GM23248 (cell line): Measurements from ENCODE around the gene EPHA5. TPM values are rescaled to one million over a fixed set of nuclear protein-coding genes. Genes with fewer than 3 reads are reported as not detected.

Experiments
- DNase-seq: peaks from one replicate; pipeline ENCODE4 v3.0.0-alpha.2; 2015
- H2AFZ ChIP-seq: fragments of 200-600 bp; sonication (generic); 2 replicates; pipeline ENCODE4 v1.6.1; 2016; ENCODE audit warnings: antibody characterized with exemption
- H3F3A ChIP-seq: fragments of 200-600 bp; sonication (generic); 2 replicates; pipeline ENCODE4 v1.6.1; 2016; ENCODE audit warnings: mild to moderate bottlenecking, antibody characterized with exemption, mixed run types; ENCODE audit not compliant: insufficient read depth
- H3K27ac ChIP-seq: fragments of 200-600 bp; sonication (generic); 2 replicates; pipeline ENCODE4 v1.5.1; 2016; ENCODE audit warnings: mild to moderate bottlenecking
- H3K27me3 ChIP-seq: fragments of 200-600 bp; sonication (generic); replicated peaks from 2 replicates; pipeline ENCODE4 v1.6.1; 2016; ENCODE audit warnings: mild to moderate bottlenecking; ENCODE audit not compliant: insufficient read depth
- H3K36me3 ChIP-seq: fragments of 200-600 bp; sonication (generic); 2 replicates; pipeline ENCODE4 v1.6.1; 2016; ENCODE audit warnings: low read depth, mild to moderate bottlenecking
- H3K4me1 ChIP-seq: fragments of 200-600 bp; sonication (generic); 2 replicates; pipeline ENCODE4 v1.6.1; 2016; ENCODE audit warnings: mild to moderate bottlenecking; ENCODE audit not compliant: insufficient read depth
- H3K4me2 ChIP-seq: fragments of 200-600 bp; sonication (generic); one replicate; pipeline ENCODE4 v1.6.1; 2016; ENCODE audit warnings: mild to moderate bottlenecking; ENCODE audit not compliant: unreplicated experiment
- H3K4me3 ChIP-seq: fragments of 200-600 bp; sonication (generic); 2 replicates; pipeline ENCODE4 v1.5.1; 2016; ENCODE audit warnings: mild to moderate bottlenecking
- H3K79me2 ChIP-seq: fragments of 200-600 bp; sonication (generic); 2 replicates; pipeline ENCODE4 v1.6.1; 2016; ENCODE audit warnings: mild to moderate bottlenecking; ENCODE audit not compliant: insufficient read depth
- H3K9ac ChIP-seq: fragments of 200-600 bp; sonication (generic); 2 replicates; pipeline ENCODE4 v1.6.1; 2016; ENCODE audit warnings: mild to moderate bottlenecking
- H3K9me2 ChIP-seq: fragments of 200-600 bp; sonication (generic); 2 replicates; pipeline ENCODE4 v1.6.1; 2016; ENCODE audit warnings: mixed run types, mild to moderate bottlenecking, moderate library complexity; ENCODE audit not compliant: insufficient read depth
- H3K9me3 ChIP-seq: fragments of 200-600 bp; sonication (generic); one replicate; pipeline ENCODE4 v1.6.1; 2017; ENCODE audit warnings: low read depth
- H4K20me1 ChIP-seq: fragments of 200-600 bp; sonication (generic); 2 replicates; pipeline ENCODE4 v1.6.0; 2016; ENCODE audit not compliant: insufficient read depth
- EZH2 ChIP-seq: fragments of 200-600 bp; sonication (generic); IDR thresholded peaks from 2 replicates; pipeline ENCODE4 v1.6.1; 2018; ENCODE audit warnings: antibody characterized with exemption, mild to moderate bottlenecking; ENCODE audit not compliant: insufficient read depth, poor library complexity, severe bottlenecking
- EZH2phosphoT487 ChIP-seq: fragments of 200-600 bp; sonication (generic); IDR thresholded peaks from 2 replicates; pipeline ENCODE4 v1.6.1; 2018; ENCODE audit warnings: antibody characterized with exemption, moderate library complexity, mild to moderate bottlenecking, low read depth; ENCODE audit not compliant: insufficient read depth
- WGBS, 2 experiments: methylation state at CpG; one replicate each; pipeline ENCODE4 v1.1.6; 2015 to 2017; ENCODE audit warnings: low lambda C conversion rate in 2 of 2, low coverage in 1 of 2; ENCODE audit errors: missing lambda C conversion rate in 2 of 2; 5-methylcytosine and 5-hydroxymethylcytosine counted together
- in situ Hi-C: fragments of 300-500 bp; cut with MboI; formaldehyde crosslinking; loops from 2 replicates; pipeline ENCODE4 v1.15.0; 2020
- polyA plus RNA-seq: library from polyadenylated mRNA; unstranded; fragments of >200 nt; fragmentation: Nextera tagmentation; extraction: Ambion mirVana; gene quantifications from 2 replicates; pipeline ENCODE4 v1.2.1, GENCODE V29; 2016
- total RNA-seq: library from RNA; depleted of rRNA; stranded (reverse); fragments of >200 nt; shearing (Covaris generic); gene quantifications from 2 replicates; pipeline ENCODE4 v1.2.3, GENCODE V29; 2014

Gene EPHA5
- total and polyA plus RNA-seq, 2 experiments from 2014 or later, result not detected

DNA sequence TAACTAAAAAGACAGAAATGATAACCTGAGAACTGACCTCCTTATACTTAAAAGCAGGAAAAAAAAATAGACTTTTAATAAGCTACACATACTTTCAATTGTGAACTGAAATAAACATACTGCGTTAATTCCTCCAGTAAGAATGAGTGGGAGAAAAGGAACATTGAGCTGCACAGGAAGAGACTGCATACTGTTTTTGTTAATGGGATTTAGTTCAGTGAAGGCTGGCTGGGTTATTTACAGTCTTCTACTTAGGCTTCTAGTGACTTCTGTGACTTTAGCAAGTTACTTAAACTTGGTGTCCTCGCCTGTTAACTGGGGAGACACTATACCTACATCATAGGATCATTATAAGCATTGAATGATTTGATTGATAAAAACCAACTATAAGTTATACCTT, 213.3 kb downstream of the EPHA5 start:
- WGBS, 2 experiments, result 40 to 47% methylated on average over 2 of the region's 2 CpGs
- Histone ChIP-seq H3F3A (no peaks in the 10 kb centered on the region), H3K27ac (no peak overlapping the region), H3K4me3 (no peak overlapping the region), H4K20me1 (no peaks in the 10 kb centered on the region), H3K9me2 (no peaks in the 10 kb centered on the region), H3K36me3 (no peaks in the 10 kb centered on the region), H3K9ac (no peak overlapping the region), H3K4me1 (no peaks in the 10 kb centered on the region), H2AFZ (no peak overlapping the region), H3K9me3 (no peaks in the 10 kb centered on the region), H3K4me2 (no peak overlapping the region), H3K27me3 (no peaks in the 10 kb centered on the region), H3K79me2 (no peaks in the 10 kb centered on the region)
- in situ Hi-C loops, result no loop called here
- no peak for DNase-seq
- TF ChIP-seq EZH2phosphoT487 (no peak), EZH2 (no peak)

DNA sequence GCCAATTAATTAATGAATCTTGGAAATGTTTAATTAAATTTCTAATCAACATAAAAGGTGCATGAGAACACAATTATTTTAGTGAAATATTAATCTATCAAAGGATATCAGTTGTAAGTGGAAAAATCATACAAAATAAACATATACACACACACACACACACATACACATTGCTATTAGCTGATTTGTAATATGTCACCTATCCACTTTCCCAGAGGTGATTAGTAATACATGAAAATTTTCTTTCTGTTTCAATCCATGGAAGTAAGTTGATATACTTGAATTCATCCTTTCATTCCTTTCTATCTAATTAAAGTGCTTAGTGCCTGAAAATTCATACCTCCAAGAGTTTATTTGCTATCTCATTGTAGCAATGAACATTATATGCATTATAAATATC, 213.7 kb downstream of the EPHA5 start:
- Histone ChIP-seq H3K9ac (no peak overlapping the region), H4K20me1 (no peaks in the 10 kb centered on the region), H3K4me2 (no peak overlapping the region), H3K79me2 (no peaks in the 10 kb centered on the region), H3K36me3 (no peaks in the 10 kb centered on the region), H3F3A (no peaks in the 10 kb centered on the region), H3K4me3 (no peak overlapping the region), H2AFZ (no peak overlapping the region), H3K27ac (no peak overlapping the region), H3K27me3 (no peaks in the 10 kb centered on the region), H3K9me3 (no peaks in the 10 kb centered on the region), H3K9me2 (no peaks in the 10 kb centered on the region), H3K4me1 (no peaks in the 10 kb centered on the region)
- DNase-seq, result no peak
- in situ Hi-C loops, result no loop called here
- no peak for TF ChIP-seq EZH2
- no peak for TF ChIP-seq EZH2phosphoT487

DNA sequence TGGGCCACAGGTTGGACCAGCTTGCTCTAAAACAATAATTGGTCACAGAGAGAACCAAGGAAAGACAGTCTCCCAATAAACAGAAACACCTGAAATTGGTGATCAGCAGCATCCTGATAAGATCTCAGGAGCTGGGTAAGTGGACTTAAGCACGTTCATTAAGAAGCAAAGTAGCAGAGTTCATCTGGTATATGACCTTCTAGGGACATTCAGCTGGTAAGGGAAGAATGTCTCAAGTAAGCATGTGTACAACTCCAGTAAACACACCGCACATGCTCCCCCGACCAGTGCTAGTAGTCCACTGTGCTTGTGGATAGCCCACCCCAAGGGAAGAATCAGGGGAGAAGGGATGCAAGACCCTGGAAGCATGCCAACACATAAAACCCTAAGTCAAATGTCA, 216.9 kb downstream of the EPHA5 start:
- no peaks in the 10 kb centered on the region for H3K27me3 ChIP-seq
- H2AFZ ChIP-seq, result no peak overlapping the region
- no peak overlapping the region for H3K4me2 ChIP-seq
- no peak overlapping the region for H3K4me3 ChIP-seq
- no peaks in the 10 kb centered on the region for H3K9me3 ChIP-seq
- no peaks in the 10 kb centered on the region for H3F3A ChIP-seq
- H3K36me3 ChIP-seq, result no peaks in the 10 kb centered on the region
- no peak overlapping the region for H3K9ac ChIP-seq
- in situ Hi-C loops, result no loop called here
- no peak for TF ChIP-seq EZH2
- no peak for TF ChIP-seq EZH2phosphoT487
- no peaks in the 10 kb centered on the region for H3K79me2 ChIP-seq
- H4K20me1 ChIP-seq, result no peaks in the 10 kb centered on the region
- no peak for DNase-seq
- H3K9me2 ChIP-seq, result no peaks in the 10 kb centered on the region
- no peaks in the 10 kb centered on the region for H3K4me1 ChIP-seq
- H3K27ac ChIP-seq, result no peak overlapping the region
- 37 to 49% methylated on average over 3 of the region's 3 CpGs for WGBS, 2 experiments

DNA sequence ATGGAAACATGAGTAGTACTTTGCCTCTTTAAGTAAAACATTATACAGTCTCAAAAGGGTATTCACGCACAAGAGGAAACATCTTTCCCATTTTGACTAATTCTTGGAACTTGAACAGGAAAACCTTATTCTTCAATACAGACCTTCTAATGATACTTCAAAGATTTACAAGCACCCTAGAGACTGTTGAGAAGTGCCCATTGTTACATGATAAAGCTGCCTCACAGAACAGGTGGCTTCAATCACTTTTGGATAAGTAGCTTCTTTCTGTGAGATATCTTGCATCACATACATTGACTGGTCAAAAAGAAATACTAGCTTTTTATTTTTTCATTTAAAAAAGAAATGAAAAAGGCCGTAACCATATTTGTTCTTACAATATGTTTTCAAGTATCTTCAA, 219.4 kb downstream of the EPHA5 start:
- H2AFZ ChIP-seq, result no peak overlapping the region
- no peak overlapping the region for H3K9ac ChIP-seq
- DNase-seq, result no peak
- in situ Hi-C loops, result no loop called here
- no peaks in the 10 kb centered on the region for H3K9me3 ChIP-seq
- no peaks in the 10 kb centered on the region for H3K79me2 ChIP-seq
- no peak for TF ChIP-seq EZH2
- no peak for TF ChIP-seq EZH2phosphoT487
- no peak overlapping the region for H3K4me3 ChIP-seq
- H4K20me1 ChIP-seq, result no peaks in the 10 kb centered on the region
- no peaks in the 10 kb centered on the region for H3K9me2 ChIP-seq
- no peaks in the 10 kb centered on the region for H3K27me3 ChIP-seq
- no peaks in the 10 kb centered on the region for H3K4me1 ChIP-seq
- H3K4me2 ChIP-seq, result no peak overlapping the region
- H3K27ac ChIP-seq, result no peak overlapping the region
- 57 to 62% methylated on average over 2 of the region's 2 CpGs for WGBS, 2 experiments
- H3K36me3 ChIP-seq, result no peaks in the 10 kb centered on the region
- H3F3A ChIP-seq, result no peaks in the 10 kb centered on the region

DNA sequence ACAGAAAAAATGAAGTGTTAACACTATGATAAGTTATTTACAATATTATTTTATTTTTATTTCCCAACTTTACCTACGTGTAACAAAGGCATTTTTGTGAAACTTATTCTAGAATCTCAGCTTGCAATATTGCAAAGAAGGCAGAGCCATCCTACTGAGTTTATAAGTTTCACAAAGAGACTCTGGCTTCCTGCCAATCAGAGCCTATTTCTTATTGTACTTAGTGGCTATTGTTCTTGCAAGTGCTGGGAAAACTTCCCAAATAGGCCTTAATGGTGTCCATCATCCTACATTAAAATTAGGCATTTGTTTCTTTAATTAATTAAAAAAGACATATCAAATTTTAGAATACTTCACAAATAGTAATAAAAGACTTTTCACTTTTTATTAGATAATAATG, 233.2 kb downstream of the EPHA5 start:
- no peak overlapping the region for H3K9ac ChIP-seq
- in situ Hi-C loops, result no loop called here
- H4K20me1 ChIP-seq, result no peaks in the 10 kb centered on the region
- no peak overlapping the region for H3K4me2 ChIP-seq
- H3K27me3 ChIP-seq, result no peaks in the 10 kb centered on the region
- H3K27ac ChIP-seq, result no peak overlapping the region
- no peaks in the 10 kb centered on the region for H3K4me1 ChIP-seq
- TF ChIP-seq EZH2, result no peak
- no peak for TF ChIP-seq EZH2phosphoT487
- no peaks in the 10 kb centered on the region for H3F3A ChIP-seq
- no peak overlapping the region for H2AFZ ChIP-seq
- no peaks in the 10 kb centered on the region for H3K9me3 ChIP-seq
- no peaks in the 10 kb centered on the region for H3K9me2 ChIP-seq
- no peak overlapping the region for H3K4me3 ChIP-seq
- WGBS, 2 experiments, result 19% methylated on average over 1 of the region's 1 CpG
- no peak for DNase-seq
- H3K36me3 ChIP-seq, result no peaks in the 10 kb centered on the region
- no peaks in the 10 kb centered on the region for H3K79me2 ChIP-seq
